WTC11 (cell line): ENCODE data around the gene HYAL1. TPM values are rescaled to one million over a fixed set of nuclear protein-coding genes. Genes with fewer than 3 reads are reported as not detected.

Source experiments
- ATAC-seq: fragments of 200-7000 bp; cut with Tn5 transposase; 2 replicates; pipeline ENCODE4 v1.10.0; 2021; ENCODE audit warnings: mild to moderate bottlenecking, moderate library complexity
- CTCF ChIA-PET: fragments of 300-600 bp; sonication (Branson Sonifier 250); formaldehyde crosslinking; loops from one replicate; lab custom pipeline; 2021; ENCODE audit warnings: antibody characterized with exemption; lab: Charles Lee
- POLR2A ChIA-PET: fragments of 350-600 bp; sonication (Branson Sonifier 250); formaldehyde crosslinking; loops from one replicate; lab custom pipeline; 2021; ENCODE audit warnings: antibody characterized with exemption; lab: Charles Lee
- DNase-seq: peaks from one replicate; pipeline ENCODE4 v3.0.0; 2021; ENCODE audit warnings: low spot score
- H3K27ac Mint-ChIP-seq: 2 replicates; pipeline ENCODE4 v1.8.0; 2021; ENCODE audit warnings: mixed read lengths
- H3K27me3 Mint-ChIP-seq: 2 replicates; pipeline ENCODE4 v1.8.0; 2021; ENCODE audit warnings: low read depth, mild to moderate bottlenecking, moderate library complexity, mixed read lengths
- H3K36me3 Mint-ChIP-seq: 2 replicates; pipeline ENCODE4 v1.8.0; 2021; ENCODE audit warnings: mixed read lengths
- H3K4me1 Mint-ChIP-seq: 2 replicates; pipeline ENCODE4 v1.8.0; 2022; ENCODE audit warnings: mixed read lengths
- H3K4me3 Mint-ChIP-seq: 2 replicates; pipeline ENCODE4 v1.8.0; 2021; ENCODE audit warnings: mild to moderate bottlenecking, moderate library complexity, mixed read lengths
- H3K9me3 Mint-ChIP-seq: 2 replicates; pipeline ENCODE4 v1.8.0; 2021; ENCODE audit warnings: mixed read lengths
- ELF4 ChIP-seq: sonication (generic); formaldehyde crosslinking; IDR thresholded peaks from 2 replicates; pipeline ENCODE4 v1.8.1; 2022; ENCODE audit warnings: low read depth, mild to moderate bottlenecking, moderate library complexity, missing genetic modification reagents
- EMX1 ChIP-seq: fragments of 250-450 bp; sonication (Bioruptor Pico); IDR thresholded peaks from 2 replicates; pipeline ENCODE4 v1.8.0; 2021; ENCODE audit warnings: mild to moderate bottlenecking
- ETV6 ChIP-seq: sonication (generic); formaldehyde crosslinking; IDR thresholded peaks from 2 replicates; pipeline ENCODE4 v1.8.1; 2022; ENCODE audit warnings: mild to moderate bottlenecking, missing genetic modification reagents
- FOXP1 ChIP-seq: sonication (generic); formaldehyde crosslinking; IDR thresholded peaks from 2 replicates; pipeline ENCODE4 v1.8.0; 2022; ENCODE audit warnings: missing genetic modification reagents, mild to moderate bottlenecking, moderate library complexity, borderline replicate concordance
- GABPB1 ChIP-seq: sonication (generic); formaldehyde crosslinking; IDR thresholded peaks from 2 replicates; pipeline ENCODE4 v1.8.1; 2023; ENCODE audit warnings: mild to moderate bottlenecking, missing genetic modification reagents
- MYBL2 ChIP-seq: sonication (generic); formaldehyde crosslinking; IDR thresholded peaks from 2 replicates; pipeline ENCODE4 v1.8.1; 2023; ENCODE audit warnings: mild to moderate bottlenecking, moderate library complexity, missing genetic modification reagents
- PRRX2 ChIP-seq: fragments of 250-450 bp; sonication (Bioruptor Pico); IDR thresholded peaks from 2 replicates; pipeline ENCODE4 v1.8.0; 2021; ENCODE audit warnings: mild to moderate bottlenecking
- RELA ChIP-seq: sonication (generic); formaldehyde crosslinking; IDR thresholded peaks from 2 replicates; pipeline ENCODE4 v1.8.1; 2022; ENCODE audit warnings: missing genetic modification reagents, mild to moderate bottlenecking, borderline replicate concordance
- SOX15 ChIP-seq: fragments of 250-450 bp; sonication (Bioruptor Pico); IDR thresholded peaks from 2 replicates; pipeline ENCODE4 v1.9.0; 2021; ENCODE audit warnings: mild to moderate bottlenecking
- STAT6 ChIP-seq: sonication (generic); formaldehyde crosslinking; conservative IDR thresholded peaks from 2 replicates; pipeline ENCODE4 v1.8.1; 2023; ENCODE audit warnings: mild to moderate bottlenecking, low read depth, missing genetic modification reagents, moderate library complexity
- TP53 ChIP-seq: sonication (generic); formaldehyde crosslinking; IDR thresholded peaks from 2 replicates; pipeline ENCODE4 v1.8.1; 2023; ENCODE audit warnings: mild to moderate bottlenecking, missing genetic modification reagents
- ZNF121 ChIP-seq: sonication (generic); formaldehyde crosslinking; IDR thresholded peaks from 2 replicates; pipeline ENCODE4 v1.8.0; 2023; ENCODE audit warnings: missing genetic modification reagents
- ZNF138 ChIP-seq: sonication (generic); formaldehyde crosslinking; conservative IDR thresholded peaks from 2 replicates; pipeline ENCODE4 v1.8.1; 2022; ENCODE audit warnings: mild to moderate bottlenecking, moderate library complexity, missing genetic modification reagents
- ZNF317 ChIP-seq: sonication (generic); formaldehyde crosslinking; IDR thresholded peaks from 2 replicates; pipeline ENCODE4 v1.8.1; 2023; ENCODE audit warnings: low read depth, mild to moderate bottlenecking, moderate library complexity, missing genetic modification reagents, borderline replicate concordance
- ZNF416 ChIP-seq: fragments of 250-450 bp; sonication (Bioruptor Pico); IDR thresholded peaks from 2 replicates; pipeline ENCODE4 v1.9.0; 2021; ENCODE audit warnings: mild to moderate bottlenecking, inconsistent platforms
- ZNF423 ChIP-seq: fragments of 250-450 bp; sonication (Bioruptor Pico); IDR thresholded peaks from 2 replicates; pipeline ENCODE4 v2.1.2; 2022; ENCODE audit warnings: mild to moderate bottlenecking, moderate library complexity
- ZNF425 ChIP-seq: fragments of 250-450 bp; sonication (Bioruptor Pico); conservative IDR thresholded peaks from 2 replicates; pipeline ENCODE4 v1.9.0; 2021; ENCODE audit warnings: mild to moderate bottlenecking
- total RNA-seq: library from RNA; stranded (reverse); gene quantifications from 3 replicates; pipeline ENCODE4 v1.2.3, GENCODE V29; 2021
- TF ChIP-seq, protein P1 (sequence below): fragments of 250-450 bp; sonication (Bioruptor Pico); IDR thresholded peaks from 2 replicates; pipeline ENCODE4 v1.9.0; 2021; ENCODE audit warnings: mild to moderate bottlenecking, borderline replicate concordance
- TF ChIP-seq, protein P2 (sequence below): sonication (generic); formaldehyde crosslinking; IDR thresholded peaks from 2 replicates; pipeline ENCODE4 v1.8.1; 2022; ENCODE audit warnings: low read depth, missing genetic modification reagents, borderline replicate concordance
- TF ChIP-seq, protein P3 (sequence below): fragments of 250-450 bp; sonication (Bioruptor Pico); IDR thresholded peaks from 2 replicates; pipeline ENCODE4 v1.9.0; 2021; ENCODE audit warnings: mild to moderate bottlenecking
- TF ChIP-seq, protein P4 (sequence below): sonication (generic); formaldehyde crosslinking; IDR thresholded peaks from 2 replicates; pipeline ENCODE4 v1.8.1; 2022; ENCODE audit warnings: mild to moderate bottlenecking, moderate library complexity, missing genetic modification reagents

Gene HYAL1
- total RNA-seq, 1 experiment from 2014 or later, result 3.4 TPM

GRCh38 chr3:50319181-50319893 is 16.0 kb upstream of the HYAL1 start (continued):
- TF ChIP-seq, protein P1, sequence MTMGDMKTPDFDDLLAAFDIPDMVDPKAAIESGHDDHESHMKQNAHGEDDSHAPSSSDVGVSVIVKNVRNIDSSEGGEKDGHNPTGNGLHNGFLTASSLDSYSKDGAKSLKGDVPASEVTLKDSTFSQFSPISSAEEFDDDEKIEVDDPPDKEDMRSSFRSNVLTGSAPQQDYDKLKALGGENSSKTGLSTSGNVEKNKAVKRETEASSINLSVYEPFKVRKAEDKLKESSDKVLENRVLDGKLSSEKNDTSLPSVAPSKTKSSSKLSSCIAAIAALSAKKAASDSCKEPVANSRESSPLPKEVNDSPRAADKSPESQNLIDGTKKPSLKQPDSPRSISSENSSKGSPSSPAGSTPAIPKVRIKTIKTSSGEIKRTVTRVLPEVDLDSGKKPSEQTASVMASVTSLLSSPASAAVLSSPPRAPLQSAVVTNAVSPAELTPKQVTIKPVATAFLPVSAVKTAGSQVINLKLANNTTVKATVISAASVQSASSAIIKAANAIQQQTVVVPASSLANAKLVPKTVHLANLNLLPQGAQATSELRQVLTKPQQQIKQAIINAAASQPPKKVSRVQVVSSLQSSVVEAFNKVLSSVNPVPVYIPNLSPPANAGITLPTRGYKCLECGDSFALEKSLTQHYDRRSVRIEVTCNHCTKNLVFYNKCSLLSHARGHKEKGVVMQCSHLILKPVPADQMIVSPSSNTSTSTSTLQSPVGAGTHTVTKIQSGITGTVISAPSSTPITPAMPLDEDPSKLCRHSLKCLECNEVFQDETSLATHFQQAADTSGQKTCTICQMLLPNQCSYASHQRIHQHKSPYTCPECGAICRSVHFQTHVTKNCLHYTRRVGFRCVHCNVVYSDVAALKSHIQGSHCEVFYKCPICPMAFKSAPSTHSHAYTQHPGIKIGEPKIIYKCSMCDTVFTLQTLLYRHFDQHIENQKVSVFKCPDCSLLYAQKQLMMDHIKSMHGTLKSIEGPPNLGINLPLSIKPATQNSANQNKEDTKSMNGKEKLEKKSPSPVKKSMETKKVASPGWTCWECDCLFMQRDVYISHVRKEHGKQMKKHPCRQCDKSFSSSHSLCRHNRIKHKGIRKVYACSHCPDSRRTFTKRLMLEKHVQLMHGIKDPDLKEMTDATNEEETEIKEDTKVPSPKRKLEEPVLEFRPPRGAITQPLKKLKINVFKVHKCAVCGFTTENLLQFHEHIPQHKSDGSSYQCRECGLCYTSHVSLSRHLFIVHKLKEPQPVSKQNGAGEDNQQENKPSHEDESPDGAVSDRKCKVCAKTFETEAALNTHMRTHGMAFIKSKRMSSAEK (CRISPR knock-in tag), result no peak
- TF ChIP-seq RELA (CRISPR knock-in tag) (no peak), GABPB1 (CRISPR knock-in tag) (no peak), ZNF425 (CRISPR knock-in tag) (no peak), ZNF423 (CRISPR knock-in tag) (no peak), MYBL2 (CRISPR knock-in tag) (no peak), EMX1 (CRISPR knock-in tag) (no peak), ZNF138 (no peak), FOXP1 (no peak), TP53 (CRISPR knock-in tag) (no peak)
- TF ChIP-seq, protein P2, sequence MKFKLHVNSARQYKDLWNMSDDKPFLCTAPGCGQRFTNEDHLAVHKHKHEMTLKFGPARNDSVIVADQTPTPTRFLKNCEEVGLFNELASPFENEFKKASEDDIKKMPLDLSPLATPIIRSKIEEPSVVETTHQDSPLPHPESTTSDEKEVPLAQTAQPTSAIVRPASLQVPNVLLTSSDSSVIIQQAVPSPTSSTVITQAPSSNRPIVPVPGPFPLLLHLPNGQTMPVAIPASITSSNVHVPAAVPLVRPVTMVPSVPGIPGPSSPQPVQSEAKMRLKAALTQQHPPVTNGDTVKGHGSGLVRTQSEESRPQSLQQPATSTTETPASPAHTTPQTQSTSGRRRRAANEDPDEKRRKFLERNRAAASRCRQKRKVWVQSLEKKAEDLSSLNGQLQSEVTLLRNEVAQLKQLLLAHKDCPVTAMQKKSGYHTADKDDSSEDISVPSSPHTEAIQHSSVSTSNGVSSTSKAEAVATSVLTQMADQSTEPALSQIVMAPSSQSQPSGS, result no peak

GRCh38 chr3:50318615-50319014 is 15.2 kb upstream of the HYAL1 start:
- Mint-ChIP-seq H3K9me3 (peaks cover 5% of the 10 kb centered on the region; the same call in 1 of the 2 replicates), H3K4me1 (peaks cover 27% of the 10 kb centered on the region), H3K27me3 (no peaks in the 10 kb centered on the region), H3K27ac (no peak overlapping the region), H3K36me3 (peaks cover 45% of the 10 kb centered on the region), H3K4me3 (peak overlapping the region; percentile 16; the same call in 1 of the 2 replicates)
- no peak for DNase-seq
- ATAC-seq, result no peak
- CTCF ChIA-PET, result interaction anchor here (1.0 to 2.1 kb wide), 4 partner anchors 10 to 408 kb away, joined by 3 to 6 read pairs (median 4); partner anchors contain the start of gene HYAL1
- POLR2A ChIA-PET, result no interaction called here
- no peak for TF ChIP-seq ELF4 (CRISPR knock-in tag)
- TF ChIP-seq SOX15 (CRISPR knock-in tag), result no peak
- TF ChIP-seq, protein P3, sequence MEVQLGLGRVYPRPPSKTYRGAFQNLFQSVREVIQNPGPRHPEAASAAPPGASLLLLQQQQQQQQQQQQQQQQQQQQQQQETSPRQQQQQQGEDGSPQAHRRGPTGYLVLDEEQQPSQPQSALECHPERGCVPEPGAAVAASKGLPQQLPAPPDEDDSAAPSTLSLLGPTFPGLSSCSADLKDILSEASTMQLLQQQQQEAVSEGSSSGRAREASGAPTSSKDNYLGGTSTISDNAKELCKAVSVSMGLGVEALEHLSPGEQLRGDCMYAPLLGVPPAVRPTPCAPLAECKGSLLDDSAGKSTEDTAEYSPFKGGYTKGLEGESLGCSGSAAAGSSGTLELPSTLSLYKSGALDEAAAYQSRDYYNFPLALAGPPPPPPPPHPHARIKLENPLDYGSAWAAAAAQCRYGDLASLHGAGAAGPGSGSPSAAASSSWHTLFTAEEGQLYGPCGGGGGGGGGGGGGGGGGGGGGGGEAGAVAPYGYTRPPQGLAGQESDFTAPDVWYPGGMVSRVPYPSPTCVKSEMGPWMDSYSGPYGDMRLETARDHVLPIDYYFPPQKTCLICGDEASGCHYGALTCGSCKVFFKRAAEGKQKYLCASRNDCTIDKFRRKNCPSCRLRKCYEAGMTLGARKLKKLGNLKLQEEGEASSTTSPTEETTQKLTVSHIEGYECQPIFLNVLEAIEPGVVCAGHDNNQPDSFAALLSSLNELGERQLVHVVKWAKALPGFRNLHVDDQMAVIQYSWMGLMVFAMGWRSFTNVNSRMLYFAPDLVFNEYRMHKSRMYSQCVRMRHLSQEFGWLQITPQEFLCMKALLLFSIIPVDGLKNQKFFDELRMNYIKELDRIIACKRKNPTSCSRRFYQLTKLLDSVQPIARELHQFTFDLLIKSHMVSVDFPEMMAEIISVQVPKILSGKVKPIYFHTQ (CRISPR knock-in tag), result no peak
- TF ChIP-seq, protein P4, sequence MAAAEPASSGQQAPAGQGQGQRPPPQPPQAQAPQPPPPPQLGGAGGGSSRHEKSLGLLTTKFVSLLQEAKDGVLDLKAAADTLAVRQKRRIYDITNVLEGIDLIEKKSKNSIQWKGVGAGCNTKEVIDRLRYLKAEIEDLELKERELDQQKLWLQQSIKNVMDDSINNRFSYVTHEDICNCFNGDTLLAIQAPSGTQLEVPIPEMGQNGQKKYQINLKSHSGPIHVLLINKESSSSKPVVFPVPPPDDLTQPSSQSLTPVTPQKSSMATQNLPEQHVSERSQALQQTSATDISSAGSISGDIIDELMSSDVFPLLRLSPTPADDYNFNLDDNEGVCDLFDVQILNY (CRISPR knock-in tag), result no peak
- TF ChIP-seq ZNF121, result no peak
- TF ChIP-seq ZNF416 (CRISPR knock-in tag), result no peak
- TF ChIP-seq ETV6 (CRISPR knock-in tag), result no peak
- TF ChIP-seq ZNF317 (CRISPR knock-in tag), result no peak
- no peak for TF ChIP-seq STAT6 (CRISPR knock-in tag)
- TF ChIP-seq PRRX2 (CRISPR knock-in tag), result no peak
